Right cardiac atrium (tissue), 5 donors: ENCODE data around the gene DICER1. TPM values are rescaled to one million over a fixed set of nuclear protein-coding genes. Genes with fewer than 3 reads are reported as not detected.
"Not testable (repeated sequence)": the region's sequence is repeated elsewhere in the genome, so short reads cannot be mapped to it uniquely, and the experiment has no call there.

Experiments used
- ATAC-seq, 2 donors: fragments of 200-7000 bp; cut with Tn5 transposase; one replicate each; pipeline versions ENCODE4 v1.8.0 to v1.9.1; 2020; ENCODE audit warnings: moderate library complexity in 2 of 2, mild to moderate bottlenecking in 1 of 2
- DNase-seq, 3 donors: peaks; one replicate each; pipeline ENCODE4 v3.0.0-alpha.2; 2020
- H3K27ac ChIP-seq: one replicate; pipeline ENCODE4 v1.5.1; 2013; ENCODE audit warnings: mild to moderate bottlenecking, low read length, control low read depth, moderate library complexity
- H3K27me3 ChIP-seq: one replicate; pipeline ENCODE4 v1.6.1; 2013; ENCODE audit not compliant: control insufficient read depth, insufficient read depth
- H3K4me1 ChIP-seq: one replicate; pipeline ENCODE4 v1.6.1; 2013; ENCODE audit warnings: low read length; ENCODE audit not compliant: control insufficient read depth, insufficient read depth
- H3K4me3 ChIP-seq: one replicate; pipeline ENCODE4 v1.5.1; 2013; ENCODE audit warnings: low read length, control low read depth
- H3K9me3 ChIP-seq: one replicate; pipeline ENCODE4 v1.6.1; 2013; ENCODE audit warnings: low read length; ENCODE audit not compliant: control insufficient read depth
- WGBS: extraction: QIAGEN DNeasy Blood & Tissue Kit; methylation state at CpG from one replicate; pipeline ENCODE4 v1.1.7; 2013; 5-methylcytosine and 5-hydroxymethylcytosine counted together
- intact Hi-C, 4 donors: fragments of 100-400 bp; cut with DNase I; formaldehyde crosslinking; loops; one replicate each; pipeline versions ENCODE4 v1.11.0 to v1.14.0; 2022 to 2023
- polyA plus RNA-seq: library from polyadenylated mRNA; stranded (reverse); fragments of 200-250 nt; gene quantifications from one replicate; pipeline ENCODE4 v1.2.3, GENCODE V29; 2013
- total RNA-seq, 4 donors: library from RNA; stranded (reverse); fragmentation: NEBNext Ultra II Directional; extraction: Animal tissue kit (Norgen Biotek cat#: 25700); gene quantifications; one replicate each; pipeline ENCODE4 v1.2.1, GENCODE V29; 2021
- donor health status: healthy with polysubstance abuse.
- donor health status: DM: no; HTN: yes; CAD: no.
- donor health status: DM: no; HTN: no; CAD: no.
- donor health status: DM: no; HTN: yes; CAD: no; lungs with severe emphysema.
- donor health status: DM: yes; HTN: yes; CAD: no.

Gene DICER1
- total and polyA plus RNA-seq, 5 donors, result 6.8 to 30.4 (median 24.5) TPM

DNA sequence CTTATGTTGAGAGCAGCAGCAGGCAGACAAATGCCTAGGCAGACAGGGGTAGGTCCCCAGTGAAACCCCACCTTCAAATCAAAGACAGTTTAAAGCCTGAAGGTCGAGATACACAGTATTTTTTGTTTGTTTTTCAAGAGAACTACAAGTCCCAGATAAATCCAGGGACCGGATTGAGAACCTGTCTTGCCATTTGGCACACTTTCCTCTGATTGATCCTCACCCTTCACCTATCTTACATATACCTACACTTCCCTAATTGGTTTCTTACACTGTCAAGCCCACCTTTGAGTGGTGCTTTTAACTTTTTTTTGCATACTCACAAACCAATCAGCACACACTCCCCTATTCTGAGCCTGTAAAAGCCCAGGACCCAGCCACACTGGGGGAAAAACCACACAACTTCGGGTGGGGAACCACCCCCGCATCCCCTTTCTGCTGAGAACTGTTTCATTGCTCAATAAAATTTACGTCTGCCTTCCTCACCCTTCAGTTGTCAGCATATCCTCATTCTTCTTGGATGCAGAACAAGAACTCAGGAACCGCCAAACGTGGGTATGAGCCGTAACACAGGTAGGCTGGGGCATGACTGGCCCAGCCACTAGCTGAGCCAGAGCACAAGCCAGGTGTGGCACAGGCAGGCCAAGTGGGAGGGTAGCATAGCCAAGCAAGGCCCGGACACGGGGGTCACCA is 11.1 kb downstream of the DICER1 start:
- no peaks in the 10 kb centered on the region for H3K27me3 ChIP-seq
- ATAC-seq, result peak in 1 of 2 donors; percentile 23
- 87% methylated on average over 10 of the region's 10 CpGs for WGBS
- DNase-seq, result no peak
- H3K9me3 ChIP-seq, result no peaks in the 10 kb centered on the region
- no peak overlapping the region for H3K4me3 ChIP-seq
- H3K27ac ChIP-seq, result no peak overlapping the region
- intact Hi-C loops, result no loop called here
- peaks cover 9% of the 10 kb centered on the region for H3K4me1 ChIP-seq

DNA sequence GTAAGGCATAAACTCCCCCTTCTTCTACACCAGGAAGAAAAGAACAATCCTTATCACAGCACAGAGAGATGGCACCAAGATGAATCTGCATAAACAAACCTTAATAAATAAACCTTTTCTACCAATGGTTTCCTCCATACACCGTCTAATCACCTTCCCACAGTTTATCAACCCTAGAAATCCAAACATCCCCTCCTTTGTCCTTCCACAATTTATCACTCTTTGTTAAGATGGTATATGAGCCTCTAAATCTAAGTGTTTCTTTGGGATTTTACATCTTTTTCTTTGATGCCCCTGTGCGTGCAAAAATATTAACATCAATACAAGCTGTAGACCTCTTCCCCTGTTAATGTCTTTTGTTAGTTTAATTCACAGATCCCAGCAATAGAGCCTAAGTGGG is 12.5 kb downstream of the DICER1 start:
- DNase-seq (no peak), ATAC-seq (no peak)
- Histone ChIP-seq H3K27me3 (no peaks in the 10 kb centered on the region), H3K4me1 (peaks cover 9% of the 10 kb centered on the region), H3K27ac (no peak overlapping the region), H3K4me3 (no peak overlapping the region), H3K9me3 (no peaks in the 10 kb centered on the region)
- 67% methylated on average over 2 of the region's 2 CpGs for WGBS
- intact Hi-C loops, result no loop called here

GRCh38 chr14:95143808-95144620 is 13.3 kb downstream of the DICER1 start:
- ATAC-seq (no peak), DNase-seq (no peak)
- Histone ChIP-seq H3K27me3 (no peaks in the 10 kb centered on the region), H3K4me3 (no peak overlapping the region), H3K27ac (peak overlapping the region; percentile 68), H3K4me1 (peaks cover 6% of the 10 kb centered on the region), H3K9me3 (no peaks in the 10 kb centered on the region)
- 69% methylated on average over 4 of the region's 4 CpGs for WGBS
- intact Hi-C loops, result no loop called here

DNA sequence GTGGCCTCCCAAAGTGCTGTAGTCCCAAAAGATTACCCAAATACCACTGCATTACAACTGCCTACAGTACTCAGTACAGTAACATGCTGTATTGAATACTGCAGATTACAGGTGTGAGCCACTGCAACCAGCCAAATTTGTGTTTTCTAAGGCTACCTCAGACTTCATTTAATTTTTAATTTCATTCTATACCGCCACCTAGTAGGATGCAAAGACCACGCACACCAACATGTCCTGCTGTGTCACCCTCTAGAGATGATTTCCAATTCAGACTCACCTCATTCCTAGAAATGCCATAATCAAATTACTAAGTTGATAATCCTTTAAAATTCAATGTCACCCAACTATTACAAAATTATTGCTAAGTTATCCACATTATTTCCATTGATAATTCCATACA is 15.1 kb downstream of the DICER1 start:
- ATAC-seq, result no peak
- Histone ChIP-seq H3K27ac (no peak overlapping the region), H3K27me3 (no peaks in the 10 kb centered on the region), H3K9me3 (no peaks in the 10 kb centered on the region), H3K4me3 (no peak overlapping the region), H3K4me1 (peaks cover 4% of the 10 kb centered on the region)
- intact Hi-C loops, result no loop called here
- no peak for DNase-seq
- WGBS, result 98% methylated on average over 2 of the region's 2 CpGs

DNA sequence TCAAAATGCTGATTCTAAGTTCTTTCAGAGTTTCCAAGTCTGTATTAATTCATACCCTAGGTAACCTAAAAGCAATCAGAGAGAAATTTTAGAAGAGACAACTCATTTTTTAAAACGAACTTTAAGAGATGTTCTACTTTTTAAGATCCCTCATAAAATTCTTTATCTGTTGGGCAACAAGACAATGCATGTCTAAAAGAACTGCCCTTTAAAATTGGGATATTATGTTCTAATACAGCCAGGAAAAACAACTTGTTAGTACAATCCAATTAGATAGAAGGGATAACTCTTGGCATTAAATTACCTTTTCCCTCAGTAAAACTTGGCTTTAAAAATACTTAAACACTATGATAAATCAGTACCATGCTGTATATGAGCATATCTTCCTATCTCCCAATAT is 15.6 kb downstream of the DICER1 start:
- no peaks in the 10 kb centered on the region for H3K9me3 ChIP-seq
- no peaks in the 10 kb centered on the region for H3K27me3 ChIP-seq
- intact Hi-C loops, result no loop called here
- ATAC-seq (no peak), DNase-seq (no peak)
- H3K4me1 ChIP-seq, result peaks cover 4% of the 10 kb centered on the region
- WGBS, result 45% methylated on average over 1 of the region's 1 CpG
- no peak overlapping the region for H3K4me3 ChIP-seq
- no peak overlapping the region for H3K27ac ChIP-seq

DNA sequence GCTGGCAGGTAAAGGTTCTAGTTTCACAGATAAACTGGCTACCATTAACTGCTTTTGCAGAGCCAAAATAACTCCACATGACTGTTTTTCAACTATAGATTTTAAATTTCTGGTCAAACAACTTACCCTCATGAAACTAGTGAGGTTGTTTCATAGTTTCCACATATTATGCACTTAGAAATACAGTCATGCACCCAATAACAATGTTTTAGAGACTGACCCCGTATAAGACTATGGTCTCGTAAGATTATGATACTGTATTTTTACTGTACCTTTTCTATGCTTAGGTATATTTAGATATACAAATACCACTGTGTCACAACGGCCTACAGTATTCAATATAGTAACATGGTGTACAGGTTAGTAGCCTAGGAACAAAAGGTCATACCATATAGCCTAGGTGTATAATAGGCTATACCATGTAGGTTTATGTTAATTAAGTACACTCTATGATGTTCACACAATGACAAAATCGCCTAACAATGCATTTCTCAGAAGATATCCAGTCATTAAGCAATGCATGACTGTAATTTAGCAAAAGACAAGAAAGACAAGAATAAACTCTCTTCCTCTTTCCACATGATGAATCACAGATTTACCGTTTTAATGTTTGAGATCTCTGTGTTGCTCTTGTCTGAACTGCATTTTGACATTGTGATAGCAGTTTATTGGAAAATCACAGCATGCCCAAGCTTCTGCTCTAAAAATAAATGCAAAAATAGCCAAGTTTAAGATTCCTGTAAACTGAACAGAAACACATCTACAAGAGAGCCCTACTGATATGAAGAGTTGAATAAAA is 17.1 kb downstream of the DICER1 start:
- WGBS, result 66% methylated on average over 5 of the region's 5 CpGs
- H3K4me1 ChIP-seq, result peaks cover 8% of the 10 kb centered on the region
- no peak overlapping the region for H3K27ac ChIP-seq
- H3K27me3 ChIP-seq, result no peaks in the 10 kb centered on the region
- H3K4me3 ChIP-seq, result no peak overlapping the region
- intact Hi-C loops, result no loop called here
- DNase-seq (no peak), ATAC-seq (peak in 1 of 2 donors; percentile 50)
- no peaks in the 10 kb centered on the region for H3K9me3 ChIP-seq

DNA sequence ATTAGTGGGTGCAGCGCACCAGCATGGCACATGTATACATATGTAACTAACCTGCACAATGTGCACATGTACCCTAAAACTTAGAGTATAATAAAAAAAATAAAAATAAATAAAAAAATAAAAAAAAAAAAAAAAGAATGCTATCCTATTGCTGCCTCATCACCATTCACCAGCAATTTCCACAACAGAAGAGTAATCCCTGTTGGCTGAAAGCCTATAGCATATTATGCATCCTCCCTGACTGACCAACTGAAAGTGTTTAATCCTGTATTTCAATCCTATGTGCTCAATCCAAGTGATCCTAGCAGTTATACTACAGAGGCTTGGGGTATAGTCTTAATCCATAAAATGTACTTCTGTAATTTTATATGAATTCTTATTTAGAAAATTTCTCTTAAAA is 18.5 kb downstream of the DICER1 start:
- Histone ChIP-seq H3K9me3 (no peaks in the 10 kb centered on the region), H3K27ac (no peak overlapping the region), H3K4me1 (peaks cover 10% of the 10 kb centered on the region), H3K4me3 (no peak overlapping the region), H3K27me3 (no peaks in the 10 kb centered on the region)
- intact Hi-C loops, result no loop called here
- ATAC-seq (peak in 1 of 2 donors; percentile 22), DNase-seq (no peak)
- no CpG with 5 or more reads among the region's 1 CpG for WGBS

DNA sequence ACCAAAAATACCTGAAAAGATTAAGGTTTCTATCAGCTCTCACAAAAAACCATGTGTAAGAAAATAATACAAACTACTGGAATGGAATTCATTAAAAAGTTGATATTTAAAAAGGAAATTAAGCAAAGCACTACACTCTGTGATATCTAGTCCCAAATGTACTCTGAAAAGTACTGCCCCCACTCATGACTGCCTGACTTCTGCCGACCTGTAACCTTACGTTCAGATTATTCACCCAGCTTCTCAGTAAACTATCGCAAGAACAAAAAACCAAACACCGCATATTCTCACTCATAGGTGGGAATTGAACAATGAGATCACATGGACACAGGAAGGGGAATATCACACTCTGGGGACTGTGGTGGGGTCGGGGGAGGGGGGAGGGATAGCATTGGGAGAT is 18.9 kb downstream of the DICER1 start:
- DNase-seq, H3K27ac ChIP-seq, ATAC-seq, H3K4me3 ChIP-seq, H3K27me3 ChIP-seq, H3K4me1 ChIP-seq, H3K9me3 ChIP-seq, intact Hi-C loops: not testable (repeated sequence)
- WGBS, result 73% methylated on average over 4 of the region's 5 CpGs

DNA sequence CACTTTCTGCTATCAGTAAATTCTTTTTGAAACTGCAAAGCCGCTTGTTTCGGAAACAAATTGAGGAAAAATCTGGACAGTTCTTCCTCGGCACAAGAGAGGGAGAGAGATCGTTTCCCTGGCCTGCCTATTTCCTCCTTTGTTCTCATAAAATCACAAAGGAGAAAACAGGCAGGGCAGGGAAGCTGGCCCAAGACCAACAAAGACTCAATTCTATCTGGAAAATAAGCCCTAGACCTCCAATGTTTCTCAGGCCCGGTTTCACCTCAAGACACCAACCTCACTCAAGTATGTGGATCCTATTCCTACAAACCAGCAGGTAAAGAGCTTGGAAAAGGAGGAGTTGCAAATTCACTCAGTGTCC is 19.5 kb downstream of the DICER1 start:
- DNase-seq, result peak in 1 of 3 donors; percentile 19
- Histone ChIP-seq H3K9me3 (no peaks in the 10 kb centered on the region), H3K27me3 (no peaks in the 10 kb centered on the region), H3K27ac (no peak overlapping the region), H3K4me1 (peaks cover 10% of the 10 kb centered on the region), H3K4me3 (no peak overlapping the region)
- intact Hi-C loops, result no loop called here
- peak; percentile 50 to 78 for ATAC-seq
- 40% methylated on average over 5 of the region's 5 CpGs for WGBS

DNA sequence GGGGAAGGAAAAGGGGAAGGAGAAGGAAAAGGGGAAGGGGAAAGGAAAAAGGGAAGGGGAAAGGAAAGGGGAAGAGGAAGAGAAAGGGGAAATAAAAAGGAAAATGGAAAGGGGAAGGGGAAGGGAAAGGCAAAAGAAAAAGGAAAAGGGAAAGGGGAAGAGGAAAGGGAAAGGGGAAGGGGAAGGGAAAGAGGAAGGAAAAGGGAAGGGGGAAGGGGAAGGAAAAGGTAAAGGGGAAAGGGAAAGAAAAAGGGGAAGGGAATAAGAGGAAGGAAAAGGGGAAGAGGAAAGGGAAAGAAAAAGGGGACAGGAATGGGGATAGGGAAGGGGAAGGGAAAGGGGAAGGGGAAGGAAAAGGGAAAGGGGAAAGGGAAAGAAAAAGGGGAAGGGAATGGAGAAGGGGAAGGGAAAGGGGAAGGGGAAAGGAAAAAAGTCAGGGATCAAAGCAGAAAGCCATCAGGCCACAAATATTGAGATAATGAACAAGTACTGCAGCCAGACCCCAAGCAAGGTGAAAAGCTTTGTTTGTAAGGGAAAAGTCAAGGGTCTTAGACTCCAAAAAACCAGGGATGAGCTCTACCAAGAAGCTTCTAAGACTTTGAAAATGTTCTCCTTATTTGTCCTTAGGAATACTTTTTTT is 20.0 kb downstream of the DICER1 start:
- H3K9me3 ChIP-seq, result no peaks in the 10 kb centered on the region
- peak overlapping the region; percentile 17 for H3K27ac ChIP-seq
- intact Hi-C loops, result no loop called here
- H3K4me3 ChIP-seq, result no peak overlapping the region
- H3K27me3 ChIP-seq, result no peaks in the 10 kb centered on the region
- H3K4me1 ChIP-seq, result peaks cover 10% of the 10 kb centered on the region
- DNase-seq, result no peak
- no peak for ATAC-seq

GRCh38 chr14:95136631-95137030 is 20.7 kb downstream of the DICER1 start:
- 91% methylated on average over 1 of the region's 1 CpG for WGBS
- Histone ChIP-seq H3K9me3 (no peaks in the 10 kb centered on the region), H3K27me3 (no peaks in the 10 kb centered on the region), H3K4me1 (peaks cover 8% of the 10 kb centered on the region), H3K4me3 (no peak overlapping the region), H3K27ac (no peak overlapping the region)
- DNase-seq (no peak), ATAC-seq (no peak)
- intact Hi-C loops, result no loop called here
